Measurements from ENCODE around the gene BOC. TPM values are rescaled to one million over a fixed set of nuclear protein-coding genes. Genes with fewer than 3 reads are reported as not detected.

BOC gene
- total and polyA plus RNA-seq, 2 donors (not counting 3 experiments of a cell fraction or from before 2014, with no cell fraction given), result 0.07 TPM; not detected in 1

DNA sequence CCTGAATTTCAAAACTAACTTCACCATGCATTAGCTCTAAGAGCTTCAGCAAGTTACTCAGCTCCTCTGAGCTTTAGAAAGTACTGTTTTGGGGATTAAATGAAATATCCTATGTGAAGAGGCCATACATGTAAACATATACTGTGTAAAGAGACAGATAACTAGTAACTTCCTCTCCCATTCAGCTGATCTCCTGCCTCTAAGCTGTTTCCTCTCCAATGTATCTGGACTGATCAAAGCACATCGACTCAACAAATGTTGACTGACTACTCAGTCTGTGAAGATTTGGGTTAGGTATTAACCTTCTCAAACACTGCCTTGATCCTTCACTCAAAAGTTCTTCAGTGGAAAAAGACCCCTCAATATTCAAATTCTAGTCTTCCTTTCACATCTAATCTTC, 82.0 kb downstream of the BOC start:
- H2AFZ ChIP-seq (ENCODE audit: low read depth, low read length), result no peak overlapping the region
- no peaks in the 10 kb centered on the region for H3K27me3 ChIP-seq (ENCODE audit: control insufficient read depth in 2 of 2, insufficient read depth in 2 of 2, low read length in 2 of 2)
- no peaks in the 10 kb centered on the region for H3K79me2 ChIP-seq (ENCODE audit: control insufficient read depth, insufficient read depth, low read length)
- no peaks in the 10 kb centered on the region for H3K4me1 ChIP-seq (ENCODE audit: control insufficient read depth, extremely low read depth, insufficient read depth, low read length)
- BruUV-seq (replicated peaks), result no TSS peak
- FAIRE-seq (no peak), DNase-seq (ENCODE audit: low read depth, low spot score) (no peak)
- H3K9me1 ChIP-seq (replicated peaks; ENCODE audit: control insufficient read depth, extremely low read depth, insufficient read depth, low read length), result no peaks in the 10 kb centered on the region
- H3K36me3 ChIP-seq (ENCODE audit: control insufficient read depth in 2 of 2, extremely low read depth in 1 of 2, insufficient read depth in 2 of 2, low read length in 2 of 2), result no peaks in the 10 kb centered on the region
- dilution Hi-C loops (cut with MboI; ENCODE audit: extremely low pct_ligation_motif_present, low sequenced_read_pairs), result no loop called here
- ChIA-PET CTCF (interaction anchor here (2.0 kb wide), 1 partner anchor 335 kb away, joined by 4 read pairs; no protein-coding TSS in a partner anchor), POLR2A (no interaction called here)
- no peak overlapping the region for H3K9ac ChIP-seq (replicated peaks; ENCODE audit: extremely low read depth, insufficient read depth, low read length)
- H3K4me2 ChIP-seq (ENCODE audit: insufficient read depth, low read length), result no peak overlapping the region
- no peak for TF ChIP-seq EZH2 (IDR thresholded peaks at IDR 0.05; ENCODE audit: borderline replicate concordance, low read depth, low read length, severe bottlenecking)
- no peak for TF ChIP-seq POLR2AphosphoS5 (IDR thresholded peaks at IDR 0.05; ENCODE audit: insufficient read depth, low read depth, low read length)
- TF ChIP-seq MYC (IDR thresholded peaks at IDR 0.05; ENCODE audit: low read depth, low read length), result no peak
- TF ChIP-seq, protein P1, sequence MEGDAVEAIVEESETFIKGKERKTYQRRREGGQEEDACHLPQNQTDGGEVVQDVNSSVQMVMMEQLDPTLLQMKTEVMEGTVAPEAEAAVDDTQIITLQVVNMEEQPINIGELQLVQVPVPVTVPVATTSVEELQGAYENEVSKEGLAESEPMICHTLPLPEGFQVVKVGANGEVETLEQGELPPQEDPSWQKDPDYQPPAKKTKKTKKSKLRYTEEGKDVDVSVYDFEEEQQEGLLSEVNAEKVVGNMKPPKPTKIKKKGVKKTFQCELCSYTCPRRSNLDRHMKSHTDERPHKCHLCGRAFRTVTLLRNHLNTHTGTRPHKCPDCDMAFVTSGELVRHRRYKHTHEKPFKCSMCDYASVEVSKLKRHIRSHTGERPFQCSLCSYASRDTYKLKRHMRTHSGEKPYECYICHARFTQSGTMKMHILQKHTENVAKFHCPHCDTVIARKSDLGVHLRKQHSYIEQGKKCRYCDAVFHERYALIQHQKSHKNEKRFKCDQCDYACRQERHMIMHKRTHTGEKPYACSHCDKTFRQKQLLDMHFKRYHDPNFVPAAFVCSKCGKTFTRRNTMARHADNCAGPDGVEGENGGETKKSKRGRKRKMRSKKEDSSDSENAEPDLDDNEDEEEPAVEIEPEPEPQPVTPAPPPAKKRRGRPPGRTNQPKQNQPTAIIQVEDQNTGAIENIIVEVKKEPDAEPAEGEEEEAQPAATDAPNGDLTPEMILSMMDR (IDR thresholded peaks at IDR 0.05; ENCODE audit: extremely low read depth in 1 of 2, insufficient read depth in 1 of 2, low read depth in 1 of 2, low read length in 2 of 2), result no peak
- no peak for TF ChIP-seq GATA2 (IDR thresholded peaks at IDR 0.05; ENCODE audit: insufficient read depth, insufficient read length, low read depth, low read length)
- no peak for TF ChIP-seq POLR2A (IDR thresholded peaks at IDR 0.05; ENCODE audit: low read depth, low read length)
- no peak for TF ChIP-seq FOS (IDR thresholded peaks at IDR 0.05; ENCODE audit: borderline replicate concordance, insufficient read depth, low read length)
- TF ChIP-seq, protein P2, sequence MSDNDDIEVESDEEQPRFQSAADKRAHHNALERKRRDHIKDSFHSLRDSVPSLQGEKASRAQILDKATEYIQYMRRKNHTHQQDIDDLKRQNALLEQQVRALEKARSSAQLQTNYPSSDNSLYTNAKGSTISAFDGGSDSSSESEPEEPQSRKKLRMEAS (IDR thresholded peaks at IDR 0.05; ENCODE audit: insufficient read depth, insufficient read length), result no peak
- TF ChIP-seq JUN (IDR thresholded peaks at IDR 0.05; ENCODE audit: borderline replicate concordance, insufficient read depth, insufficient read length, low read depth), result no peak
- no peaks in the 10 kb centered on the region for H3K9me3 ChIP-seq (replicated peaks; ENCODE audit: control insufficient read depth, insufficient read depth, low read length)
- intact Hi-C loops (cut with micrococcal nuclease), result no loop called here
- H4K20me1 ChIP-seq (replicated peaks; ENCODE audit: control insufficient read depth, extremely low read depth, insufficient read depth, low read length), result no peaks in the 10 kb centered on the region
- no peak overlapping the region for H3K27ac ChIP-seq (ENCODE audit: insufficient read depth, low read depth, low read length)
- no peak overlapping the region for H3K4me3 ChIP-seq (replicated peaks in 1 of 3; ENCODE audit: insufficient read depth in 1 of 3, low read depth in 1 of 3, low read length in 3 of 3)

All from endothelial cell of umbilical vein (primary cell).